Mesothelial cell of epicardium (in vitro differentiated cells): ENCODE results near the gene ARID4B. TPM values are rescaled to one million over a fixed set of nuclear protein-coding genes. Genes with fewer than 3 reads are reported as not detected.
"Not testable (repeated sequence)": the region's sequence is repeated elsewhere in the genome, so short reads cannot be mapped to it uniquely, and the experiment has no call there.

ENCODE experiments used
- DNase-seq, 2 experiments: peaks; one replicate each; pipeline ENCODE4 v3.0.0; 2021; ENCODE audit warnings: low spot score in 2 of 2; ENCODE audit not compliant: unreplicated experiment in 2 of 2
- H3K27ac Mint-ChIP-seq: 2 replicates; pipeline ENCODE4 v1.8.0; 2021; ENCODE audit warnings: mixed read lengths
- H3K27me3 Mint-ChIP-seq: 2 replicates; pipeline ENCODE4 v1.8.0; 2021; ENCODE audit warnings: low read depth, mixed read lengths
- H3K36me3 Mint-ChIP-seq: 2 replicates; pipeline ENCODE4 v1.8.0; 2021; ENCODE audit warnings: mixed read lengths
- H3K4me1 Mint-ChIP-seq: 2 replicates; pipeline ENCODE4 v1.8.0; 2021; ENCODE audit warnings: mixed read lengths
- H3K4me3 Mint-ChIP-seq: 2 replicates; pipeline ENCODE4 v1.8.0; 2021; ENCODE audit warnings: mild to moderate bottlenecking, moderate library complexity, mixed read lengths
- H3K9me3 Mint-ChIP-seq: 2 replicates; pipeline ENCODE4 v1.8.0; 2021; ENCODE audit warnings: mixed read lengths
- CTCF ChIP-seq: fragments of 200-600 bp; sonication (generic); IDR thresholded peaks from one replicate; pipeline ENCODE4 v1.5.0; 2021; ENCODE audit warnings: antibody characterized with exemption; ENCODE audit not compliant: unreplicated experiment
- total RNA-seq: library from RNA; stranded (reverse); gene quantifications from 3 replicates; pipeline ENCODE4 v1.2.1, GENCODE V29; 2021

Gene ARID4B
- total RNA-seq, 1 donor from 2014 or later = 68.7 TPM

- H3K36me3 Mint-ChIP-seq = no peaks in the 10 kb centered on the region
- H3K4me3 Mint-ChIP-seq = no peak overlapping the region
- no peaks in the 10 kb centered on the region for H3K9me3 Mint-ChIP-seq
- TF ChIP-seq CTCF = no peak
- no peak overlapping the region for H3K27ac Mint-ChIP-seq
- no peak for DNase-seq
- H3K4me1 Mint-ChIP-seq = peaks cover 26% of the 10 kb centered on the region
- H3K27me3 Mint-ChIP-seq = no peaks in the 10 kb centered on the region
Measured at GRCh38 chr1:235275836-235276235, 52.1 kb downstream of the ARID4B start.

GRCh38 chr1:235275223-235275622, 52.8 kb downstream of the ARID4B start:
- Mint-ChIP-seq H3K27me3 (no peaks in the 10 kb centered on the region), H3K4me3 (no peak overlapping the region), H3K4me1 (peaks cover 29% of the 10 kb centered on the region), H3K36me3 (no peaks in the 10 kb centered on the region), H3K27ac (no peak overlapping the region), H3K9me3 (no peaks in the 10 kb centered on the region)
- TF ChIP-seq CTCF = no peak
- DNase-seq = no peak

GRCh38 chr1:235272851-235273250, 55.1 kb downstream of the ARID4B start:
- H3K4me1 Mint-ChIP-seq = peaks cover 16% of the 10 kb centered on the region
- H3K36me3 Mint-ChIP-seq = no peaks in the 10 kb centered on the region
- peaks cover 3% of the 10 kb centered on the region for H3K9me3 Mint-ChIP-seq
- no peak overlapping the region for H3K27ac Mint-ChIP-seq
- no peaks in the 10 kb centered on the region for H3K27me3 Mint-ChIP-seq
- no peak for TF ChIP-seq CTCF
- no peak for DNase-seq
- H3K4me3 Mint-ChIP-seq = no peak overlapping the region

GRCh38 chr1:235270625-235271024, 57.4 kb downstream of the ARID4B start:
- H3K27me3 Mint-ChIP-seq = no peaks in the 10 kb centered on the region
- H3K27ac Mint-ChIP-seq = peak overlapping the region; percentile 86
- no peak for TF ChIP-seq CTCF
- peaks cover 25% of the 10 kb centered on the region for H3K4me1 Mint-ChIP-seq
- H3K9me3 Mint-ChIP-seq = peaks cover 4% of the 10 kb centered on the region
- no peak for DNase-seq
- no peaks in the 10 kb centered on the region for H3K36me3 Mint-ChIP-seq
- H3K4me3 Mint-ChIP-seq = no peak overlapping the region

GRCh38 chr1:235269990-235270389, 58.0 kb downstream of the ARID4B start:
- not testable (repeated sequence) for H3K27me3 Mint-ChIP-seq, H3K36me3 Mint-ChIP-seq, H3K9me3 Mint-ChIP-seq, H3K4me3 Mint-ChIP-seq, H3K27ac Mint-ChIP-seq, DNase-seq
- H3K4me1 Mint-ChIP-seq = peaks cover 19% of the 10 kb centered on the region

GRCh38 chr1:235268379-235269125, 59.4 kb downstream of the ARID4B start:
- DNase-seq = no peak
- peaks cover 24% of the 10 kb centered on the region for H3K4me1 Mint-ChIP-seq
- H3K9me3 Mint-ChIP-seq = peaks cover 4% of the 10 kb centered on the region
- H3K4me3 Mint-ChIP-seq = no peak overlapping the region
- no peak overlapping the region for H3K27ac Mint-ChIP-seq
- H3K36me3 Mint-ChIP-seq = no peaks in the 10 kb centered on the region
- TF ChIP-seq CTCF = no peak
- H3K27me3 Mint-ChIP-seq = no peaks in the 10 kb centered on the region
